ENCODE measurements around the gene CPE. TPM values are rescaled to one million over a fixed set of nuclear protein-coding genes. Genes with fewer than 3 reads are reported as not detected.

CPE gene
- polyA plus RNA-seq, 1 of the 3 experiments (the other 2 are of a cell fraction): 18.2 TPM

GRCh38 chr4:165404080-165404479, 25.3 kb downstream of the CPE start:
- Histone ChIP-seq H3K36me3 (replicated peaks in 1 of 2; ENCODE audit: control insufficient read depth in 1 of 2, insufficient read depth in 2 of 2, low read length in 1 of 2) (no peaks in the 10 kb centered on the region), H3K9ac (no peak overlapping the region), H4K20me1 (ENCODE audit: insufficient read depth) (no peaks in the 10 kb centered on the region), H3K4me2 (no peak overlapping the region), H3K9me3 (no peaks in the 10 kb centered on the region), H3K27me3 (ENCODE audit: insufficient read depth) (no peaks in the 10 kb centered on the region), H3K27ac (ENCODE audit: low read depth in 2 of 2, low read length in 1 of 2) (peak overlapping the region in 1 of 2 experiments; percentile 54; a peak in 2 of 4 replicates), H3K79me2 (ENCODE audit: insufficient read depth) (no peaks in the 10 kb centered on the region), H2AFZ (ENCODE audit: low read depth) (no peak overlapping the region), H3K4me3 (ENCODE audit: low read depth in 2 of 2, low read length in 1 of 2) (no peak overlapping the region), H3K9me2 (no peaks in the 10 kb centered on the region), H3K4me1 (ENCODE audit: control insufficient read depth in 1 of 2, insufficient read depth in 2 of 2, low read depth in 1 of 2, low read length in 1 of 2) (peaks cover 3 to 14% of the 10 kb centered on the region in 2 experiments; a peak in 3 of 4 replicates), H3F3A (replicated peaks; ENCODE audit: insufficient read depth) (no peaks in the 10 kb centered on the region)
- POLR2A ChIA-PET: no interaction called here
- CTCF ChIA-PET: interaction anchor here (0.6 kb wide), 1 partner anchor 27 kb away, joined by 3 read pairs; no protein-coding TSS in a partner anchor
- DNase-seq: no peak
- WGBS (ENCODE audit: low lambda C conversion rate): 67% methylated on average over 8 of the region's 8 CpGs
- TF ChIP-seq FOSL2 (IDR thresholded peaks at IDR 0.05; ENCODE audit: borderline replicate concordance, low read depth) (no peak), CTCF (IDR thresholded peaks at IDR 0.05) (no peak), PBX3 (IDR thresholded peaks at IDR 0.05) (no peak), RXRA (IDR thresholded peaks at IDR 0.05; ENCODE audit: borderline replicate concordance, low read depth) (no peak), GABPA (IDR thresholded peaks at IDR 0.05; ENCODE audit: low read depth) (no peak), TAF1 (IDR thresholded peaks at IDR 0.05; ENCODE audit: borderline replicate concordance, low read depth, low read length) (no peak), NRF1 (IDR thresholded peaks at IDR 0.05; ENCODE audit: low read depth, low read length) (no peak), TEAD4 (IDR thresholded peaks at IDR 0.05; ENCODE audit: borderline replicate concordance, insufficient read depth) (no peak), RAD21 (IDR thresholded peaks at IDR 0.05; ENCODE audit: low read length) (no peak), TCF12 (IDR thresholded peaks at IDR 0.05) (no peak), SIN3A (IDR thresholded peaks at IDR 0.05; ENCODE audit: borderline replicate concordance, low read depth, low read length) (no peak), RCOR1 (IDR thresholded peaks at IDR 0.05; ENCODE audit: low read length) (no peak), POLR2AphosphoS5 (IDR thresholded peaks at IDR 0.05; ENCODE audit: low read depth, low read length) (no peak)

GRCh38 chr4:165404696-165405095, 25.9 kb downstream of the CPE start:
- POLR2A ChIA-PET: no interaction called here
- Histone ChIP-seq H3K9me2 (no peaks in the 10 kb centered on the region), H4K20me1 (ENCODE audit: insufficient read depth) (no peaks in the 10 kb centered on the region), H3K4me3 (ENCODE audit: low read depth in 2 of 2, low read length in 1 of 2) (no peak overlapping the region), H2AFZ (ENCODE audit: low read depth) (no peak overlapping the region), H3K9ac (no peak overlapping the region), H3K36me3 (replicated peaks in 1 of 2; ENCODE audit: control insufficient read depth in 1 of 2, insufficient read depth in 2 of 2, low read length in 1 of 2) (no peaks in the 10 kb centered on the region), H3K4me2 (no peak overlapping the region), H3K27me3 (ENCODE audit: insufficient read depth) (no peaks in the 10 kb centered on the region), H3K4me1 (ENCODE audit: control insufficient read depth in 1 of 2, insufficient read depth in 2 of 2, low read depth in 1 of 2, low read length in 1 of 2) (peaks cover 0 to 14% of the 10 kb centered on the region in 2 experiments; a peak in 2 of 4 replicates), H3K9me3 (no peaks in the 10 kb centered on the region), H3K79me2 (ENCODE audit: insufficient read depth) (no peaks in the 10 kb centered on the region), H3F3A (replicated peaks; ENCODE audit: insufficient read depth) (no peaks in the 10 kb centered on the region), H3K27ac (ENCODE audit: low read depth in 2 of 2, low read length in 1 of 2) (no peak overlapping the region)
- no peak for TF ChIP-seq EP300 (IDR thresholded peaks at IDR 0.05; ENCODE audit: borderline replicate concordance in 1 of 2, low read depth in 1 of 2, low read length in 1 of 2)
- TF ChIP-seq REST (IDR thresholded peaks at IDR 0.05; ENCODE audit: low read depth, low read length): no peak
- no peak for TF ChIP-seq IRF3 (IDR thresholded peaks at IDR 0.05; ENCODE audit: low read depth, low read length)
- no peak for DNase-seq
- CTCF ChIA-PET: interaction anchor here (0.7 to 1.1 kb wide), 3 partner anchors 11 to 61 kb away, joined by 3 read pairs; no protein-coding TSS in a partner anchor
- 60% methylated on average over 4 of the region's 4 CpGs for WGBS (ENCODE audit: low lambda C conversion rate)
